Stimulated activated CD8-positive, alpha-beta memory T cell treated with anti-CD3 and anti-CD28 coated beads, Interleukin-12 subunit alpha, Interleukin-12 subunit beta, amount 100 ng/mL, for 1 hour (primary cell): ENCODE measurements around the gene ZNF771.
"Not testable (repeated sequence)": the region's sequence is repeated elsewhere in the genome, so short reads cannot be mapped to it uniquely, and the experiment has no call there.

Experiments
- DNase-seq: peaks from one replicate; pipeline ENCODE4 v3.0.0-alpha.2; 2020; ENCODE audit warnings: low read depth

ZNF771 gene

GRCh38 chr16:30434852-30435251 is 27.4 kb downstream of the ZNF771 start:
- DNase-seq, result no peak

- no peak for DNase-seq
These were observed 30.2 kb downstream of the ZNF771 start for GRCh38 chr16:30437511-30438046.

- no peak for DNase-seq
These were observed 31.4 kb downstream of the ZNF771 start for GRCh38 chr16:30438835-30439234.

- no peak for DNase-seq
These were observed 32.4 kb downstream of the ZNF771 start for GRCh38 chr16:30439720-30440348.

GRCh38 chr16:30443631-30444030 is 36.2 kb downstream of the ZNF771 start:
- no peak for DNase-seq

- no peak for DNase-seq
These were observed 37.1 kb downstream of the ZNF771 start for GRCh38 chr16:30444231-30445148.

GRCh38 chr16:30445149-30445407 is 37.7 kb downstream of the ZNF771 start:
- DNase-seq, result no peak

GRCh38 chr16:30445408-30446202 is 38.2 kb downstream of the ZNF771 start, which contains the start of gene SEPHS2:
TSS of gene SEPHS2 (minus strand) at chr16:30445874. CDS start at chr16:30445727, 147 bp downstream.
- peak; percentile 90 for DNase-seq

- no peak for DNase-seq
These were observed 38.8 kb downstream of the ZNF771 start for GRCh38 chr16:30446203-30446595.

GRCh38 chr16:30447512-30448226 is 40.3 kb downstream of the ZNF771 start:
- DNase-seq, result no peak

GRCh38 chr16:30449116-30449435 is 41.7 kb downstream of the ZNF771 start:
- no peak for DNase-seq

GRCh38 chr16:30452709-30453580 is 45.5 kb downstream of the ZNF771 start:
- DNase-seq, result not testable (repeated sequence)

- DNase-seq, result no peak
These were observed 48.9 kb downstream of the ZNF771 start for GRCh38 chr16:30456302-30456701.

GRCh38 chr16:30457256-30457655 is 49.9 kb downstream of the ZNF771 start:
- no peak for DNase-seq

- no peak for DNase-seq
These were observed 50.5 kb downstream of the ZNF771 start for GRCh38 chr16:30457743-30458560.

GRCh38 chr16:30458561-30459394 is 51.4 kb downstream of the ZNF771 start:
- DNase-seq, result peak; percentile 63

- no peak for DNase-seq
These were observed 52.0 kb downstream of the ZNF771 start for GRCh38 chr16:30459456-30459855.

- DNase-seq, result not testable (repeated sequence)
These were observed 54.0 kb downstream of the ZNF771 start for GRCh38 chr16:30461426-30461825.

- DNase-seq, result no peak
These were observed 56.7 kb downstream of the ZNF771 start for GRCh38 chr16:30464078-30464477.
